HEK293 (cell line): Measurements from ENCODE around the gene OCLN.

Experiments
- GLI2 ChIP-seq: fragments of 450-650 bp; formaldehyde crosslinking; IDR thresholded peaks from 2 replicates; pipeline ENCODE4; 2017; ENCODE audit warnings: missing biosample characterization, missing genetic modification characterization, low read depth, borderline replicate concordance
- KLF17 ChIP-seq: fragments of 450-650 bp; formaldehyde crosslinking; IDR thresholded peaks from 2 replicates; pipeline ENCODE4 v1.5.1; 2016; ENCODE audit warnings: missing biosample characterization, missing genetic modification characterization
- KLF7 ChIP-seq: fragments of 450-650 bp; formaldehyde crosslinking; IDR thresholded peaks from 2 replicates; pipeline ENCODE4 v1.5.1; 2016; ENCODE audit warnings: missing biosample characterization, missing genetic modification characterization, borderline replicate concordance
- OSR2 ChIP-seq: fragments of 450-650 bp; formaldehyde crosslinking; IDR thresholded peaks from 2 replicates; pipeline ENCODE4 v1.5.1; 2016; ENCODE audit warnings: missing biosample characterization, missing genetic modification characterization
- YY1 ChIP-seq: fragments of 450-650 bp; formaldehyde crosslinking; IDR thresholded peaks from 2 replicates; pipeline ENCODE4 v1.5.1; 2018; ENCODE audit warnings: missing biosample characterization, missing genetic modification characterization
- ZBTB1 ChIP-seq: fragments of 450-650 bp; formaldehyde crosslinking; IDR thresholded peaks from 2 replicates; pipeline ENCODE4 v1.5.1; 2016; ENCODE audit warnings: missing biosample characterization, missing genetic modification characterization
- ZBTB6 ChIP-seq: fragments of 450-650 bp; formaldehyde crosslinking; IDR thresholded peaks from 2 replicates; pipeline ENCODE4 v1.5.1; 2017; ENCODE audit warnings: missing biosample characterization, missing genetic modification characterization
- ZFP37 ChIP-seq: fragments of 450-650 bp; formaldehyde crosslinking; IDR thresholded peaks from 2 replicates; pipeline ENCODE4 v1.5.1; 2016; ENCODE audit warnings: missing biosample characterization, missing genetic modification characterization
- ZIC2 ChIP-seq: fragments of 450-650 bp; formaldehyde crosslinking; IDR thresholded peaks from 2 replicates; pipeline ENCODE4 v1.5.1; 2016; ENCODE audit warnings: missing biosample characterization, missing genetic modification characterization
- ZNF146 ChIP-seq: fragments of 450-650 bp; formaldehyde crosslinking; IDR thresholded peaks from 2 replicates; pipeline ENCODE4 v1.5.1; 2016; ENCODE audit warnings: missing biosample characterization, missing genetic modification characterization
- ZNF211 ChIP-seq: fragments of 450-650 bp; formaldehyde crosslinking; IDR thresholded peaks from 2 replicates; pipeline ENCODE4 v1.5.1; 2016; ENCODE audit warnings: low read depth, missing biosample characterization, missing genetic modification characterization
- ZNF280C ChIP-seq: fragments of 450-650 bp; formaldehyde crosslinking; IDR thresholded peaks from 2 replicates; pipeline ENCODE4 v1.5.1; 2016; ENCODE audit warnings: missing biosample characterization, missing genetic modification characterization
- ZNF335 ChIP-seq: fragments of 450-650 bp; formaldehyde crosslinking; conservative IDR thresholded peaks from 2 replicates; pipeline ENCODE4 v1.5.1; 2016; ENCODE audit warnings: missing biosample characterization, missing genetic modification characterization
- ZNF350 ChIP-seq: fragments of 450-650 bp; formaldehyde crosslinking; IDR thresholded peaks from 2 replicates; pipeline ENCODE4 v1.5.0; 2017; ENCODE audit warnings: missing biosample characterization, mild to moderate bottlenecking, missing genetic modification characterization
- ZNF501 ChIP-seq: fragments of 450-650 bp; formaldehyde crosslinking; IDR thresholded peaks from 2 replicates; pipeline ENCODE4 v1.5.1; 2016; ENCODE audit warnings: missing biosample characterization, missing genetic modification characterization
- ZNF654 ChIP-seq: fragments of 450-650 bp; formaldehyde crosslinking; IDR thresholded peaks from 2 replicates; pipeline ENCODE4 v1.5.1; 2016; ENCODE audit warnings: low read depth, missing biosample characterization, missing genetic modification characterization
- ZNF670 ChIP-seq: fragments of 450-650 bp; formaldehyde crosslinking; IDR thresholded peaks from 2 replicates; pipeline ENCODE4 v1.5.1; 2016; ENCODE audit warnings: missing biosample characterization, missing genetic modification characterization, low read depth
- ZNF704 ChIP-seq: fragments of 450-650 bp; formaldehyde crosslinking; IDR thresholded peaks from 2 replicates; pipeline ENCODE4 v1.5.1; 2016; ENCODE audit warnings: missing biosample characterization, missing genetic modification characterization
- ZSCAN30 ChIP-seq: fragments of 450-650 bp; IDR thresholded peaks from 2 replicates; pipeline ENCODE4 v1.5.1; 2018; ENCODE audit warnings: missing biosample characterization, mild to moderate bottlenecking, missing genetic modification characterization, moderate library complexity
- TF ChIP-seq, protein P1 (sequence below): fragments of 450-650 bp; formaldehyde crosslinking; IDR thresholded peaks from 2 replicates; pipeline ENCODE4 v1.5.1; 2016; ENCODE audit warnings: missing biosample characterization, missing genetic modification characterization
- TF ChIP-seq, protein P2 (sequence below): fragments of 450-650 bp; formaldehyde crosslinking; IDR thresholded peaks from 2 replicates; pipeline ENCODE4 v1.5.1; 2016; ENCODE audit warnings: missing biosample characterization, missing genetic modification characterization
- TF ChIP-seq, protein P3 (sequence below): fragments of 450-650 bp; formaldehyde crosslinking; IDR thresholded peaks from 2 replicates; pipeline ENCODE4 v1.5.1; 2016; ENCODE audit warnings: missing biosample characterization, missing genetic modification characterization
- TF ChIP-seq, protein P4 (sequence below): fragments of 450-650 bp; formaldehyde crosslinking; IDR thresholded peaks from 2 replicates; pipeline ENCODE4 v1.5.1; 2017; ENCODE audit warnings: missing biosample characterization, mild to moderate bottlenecking, missing genetic modification characterization, moderate library complexity
- TF ChIP-seq, protein P5 (sequence below): fragments of 450-650 bp; formaldehyde crosslinking; conservative IDR thresholded peaks from 2 replicates; pipeline ENCODE4 v1.5.1; 2016; ENCODE audit warnings: low read depth, missing biosample characterization, missing genetic modification characterization

Gene OCLN

DNA sequence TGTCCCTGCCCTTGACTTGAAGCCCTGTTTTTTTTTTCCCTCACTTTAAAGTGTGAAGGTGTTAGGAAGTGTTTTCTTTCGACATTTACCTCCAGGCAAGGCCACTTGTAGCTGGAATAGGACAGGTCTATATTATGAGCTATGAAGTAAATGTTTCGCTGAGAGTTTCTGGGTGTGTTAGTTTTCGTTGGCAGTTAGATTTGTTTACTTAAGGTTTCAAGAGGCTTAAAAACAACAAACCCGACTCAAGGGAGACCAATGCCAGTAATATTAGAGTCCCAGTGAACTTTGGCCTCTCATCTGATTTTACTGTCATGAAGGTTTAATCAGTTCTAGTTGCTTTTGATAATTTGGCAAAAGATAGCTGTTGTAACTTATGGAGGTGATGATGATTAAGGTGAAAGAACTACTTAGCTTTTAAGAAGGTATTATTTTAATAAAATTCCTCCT is 25.2 kb downstream of the OCLN start (continued):
- TF ChIP-seq ZIC2 (tag by site-specific recombination) = 0 out of 2 replicates have a peak, but pooled peaks have one; percentile 9
- TF ChIP-seq ZNF211 (tag by site-specific recombination) = no peak
- TF ChIP-seq ZBTB1 (tag by site-specific recombination) = no peak; the same call in 1 of the 2 replicates
- no peak for TF ChIP-seq ZBTB6 (tag by site-specific recombination)
- TF ChIP-seq, protein P1, sequence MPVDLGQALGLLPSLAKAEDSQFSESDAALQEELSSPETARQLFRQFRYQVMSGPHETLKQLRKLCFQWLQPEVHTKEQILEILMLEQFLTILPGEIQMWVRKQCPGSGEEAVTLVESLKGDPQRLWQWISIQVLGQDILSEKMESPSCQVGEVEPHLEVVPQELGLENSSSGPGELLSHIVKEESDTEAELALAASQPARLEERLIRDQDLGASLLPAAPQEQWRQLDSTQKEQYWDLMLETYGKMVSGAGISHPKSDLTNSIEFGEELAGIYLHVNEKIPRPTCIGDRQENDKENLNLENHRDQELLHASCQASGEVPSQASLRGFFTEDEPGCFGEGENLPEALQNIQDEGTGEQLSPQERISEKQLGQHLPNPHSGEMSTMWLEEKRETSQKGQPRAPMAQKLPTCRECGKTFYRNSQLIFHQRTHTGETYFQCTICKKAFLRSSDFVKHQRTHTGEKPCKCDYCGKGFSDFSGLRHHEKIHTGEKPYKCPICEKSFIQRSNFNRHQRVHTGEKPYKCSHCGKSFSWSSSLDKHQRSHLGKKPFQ (tag by site-specific recombination) = peak; percentile 95
- no peak for TF ChIP-seq YY1 (tag by site-specific recombination)
- TF ChIP-seq ZNF146 (tag by site-specific recombination) = 0 out of 2 replicates have a peak, but pooled peaks have one; percentile 29
- no peak for TF ChIP-seq ZNF704 (tag by site-specific recombination)
- peak; percentile 96; the same call in 1 of the 2 replicates for TF ChIP-seq KLF7 (tag by site-specific recombination)
- no peak for TF ChIP-seq ZNF280C (tag by site-specific recombination)
- TF ChIP-seq, protein P2, sequence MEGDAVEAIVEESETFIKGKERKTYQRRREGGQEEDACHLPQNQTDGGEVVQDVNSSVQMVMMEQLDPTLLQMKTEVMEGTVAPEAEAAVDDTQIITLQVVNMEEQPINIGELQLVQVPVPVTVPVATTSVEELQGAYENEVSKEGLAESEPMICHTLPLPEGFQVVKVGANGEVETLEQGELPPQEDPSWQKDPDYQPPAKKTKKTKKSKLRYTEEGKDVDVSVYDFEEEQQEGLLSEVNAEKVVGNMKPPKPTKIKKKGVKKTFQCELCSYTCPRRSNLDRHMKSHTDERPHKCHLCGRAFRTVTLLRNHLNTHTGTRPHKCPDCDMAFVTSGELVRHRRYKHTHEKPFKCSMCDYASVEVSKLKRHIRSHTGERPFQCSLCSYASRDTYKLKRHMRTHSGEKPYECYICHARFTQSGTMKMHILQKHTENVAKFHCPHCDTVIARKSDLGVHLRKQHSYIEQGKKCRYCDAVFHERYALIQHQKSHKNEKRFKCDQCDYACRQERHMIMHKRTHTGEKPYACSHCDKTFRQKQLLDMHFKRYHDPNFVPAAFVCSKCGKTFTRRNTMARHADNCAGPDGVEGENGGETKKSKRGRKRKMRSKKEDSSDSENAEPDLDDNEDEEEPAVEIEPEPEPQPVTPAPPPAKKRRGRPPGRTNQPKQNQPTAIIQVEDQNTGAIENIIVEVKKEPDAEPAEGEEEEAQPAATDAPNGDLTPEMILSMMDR (tag by site-specific recombination) = no peak
- peak; percentile 61; the same call in 1 of the 2 replicates for TF ChIP-seq ZSCAN30 (tag by site-specific recombination)
- no peak for TF ChIP-seq ZNF670 (tag by site-specific recombination)
- TF ChIP-seq ZFP37 (tag by site-specific recombination) = no peak
- 0 out of 2 replicates have a peak, but pooled peaks have one; percentile 15 for TF ChIP-seq ZNF335
- peak; percentile 91 for TF ChIP-seq KLF17 (tag by site-specific recombination)
- TF ChIP-seq GLI2 (tag by site-specific recombination) = peak; percentile 91
- peak; percentile 8; the same call in 1 of the 2 replicates for TF ChIP-seq ZNF654 (tag by site-specific recombination)
- TF ChIP-seq OSR2 (tag by site-specific recombination) = peak; percentile 96
- no peak for TF ChIP-seq ZNF350 (tag by site-specific recombination)
- TF ChIP-seq, protein P3, sequence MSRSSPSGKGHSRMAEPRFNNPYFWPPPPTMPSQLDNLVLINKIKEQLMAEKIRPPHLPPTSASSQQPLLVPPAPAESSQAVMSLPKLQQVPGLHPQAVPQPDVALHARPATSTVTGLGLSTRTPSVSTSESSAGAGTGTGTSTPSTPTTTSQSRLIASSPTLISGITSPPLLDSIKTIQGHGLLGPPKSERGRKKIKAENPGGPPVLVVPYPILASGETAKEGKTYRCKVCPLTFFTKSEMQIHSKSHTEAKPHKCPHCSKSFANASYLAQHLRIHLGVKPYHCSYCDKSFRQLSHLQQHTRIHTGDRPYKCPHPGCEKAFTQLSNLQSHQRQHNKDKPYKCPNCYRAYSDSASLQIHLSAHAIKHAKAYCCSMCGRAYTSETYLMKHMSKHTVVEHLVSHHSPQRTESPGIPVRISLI (tag by site-specific recombination) = peak; percentile 88
- TF ChIP-seq, protein P4, sequence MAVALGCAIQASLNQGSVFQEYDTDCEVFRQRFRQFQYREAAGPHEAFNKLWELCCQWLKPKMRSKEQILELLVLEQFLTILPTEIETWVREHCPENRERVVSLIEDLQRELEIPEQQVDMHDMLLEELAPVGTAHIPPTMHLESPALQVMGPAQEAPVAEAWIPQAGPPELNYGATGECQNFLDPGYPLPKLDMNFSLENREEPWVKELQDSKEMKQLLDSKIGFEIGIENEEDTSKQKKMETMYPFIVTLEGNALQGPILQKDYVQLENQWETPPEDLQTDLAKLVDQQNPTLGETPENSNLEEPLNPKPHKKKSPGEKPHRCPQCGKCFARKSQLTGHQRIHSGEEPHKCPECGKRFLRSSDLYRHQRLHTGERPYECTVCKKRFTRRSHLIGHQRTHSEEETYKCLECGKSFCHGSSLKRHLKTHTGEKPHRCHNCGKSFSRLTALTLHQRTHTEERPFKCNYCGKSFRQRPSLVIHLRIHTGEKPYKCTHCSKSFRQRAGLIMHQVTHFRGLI = peak; percentile 39; the same call in 1 of the 2 replicates
- TF ChIP-seq, protein P5, sequence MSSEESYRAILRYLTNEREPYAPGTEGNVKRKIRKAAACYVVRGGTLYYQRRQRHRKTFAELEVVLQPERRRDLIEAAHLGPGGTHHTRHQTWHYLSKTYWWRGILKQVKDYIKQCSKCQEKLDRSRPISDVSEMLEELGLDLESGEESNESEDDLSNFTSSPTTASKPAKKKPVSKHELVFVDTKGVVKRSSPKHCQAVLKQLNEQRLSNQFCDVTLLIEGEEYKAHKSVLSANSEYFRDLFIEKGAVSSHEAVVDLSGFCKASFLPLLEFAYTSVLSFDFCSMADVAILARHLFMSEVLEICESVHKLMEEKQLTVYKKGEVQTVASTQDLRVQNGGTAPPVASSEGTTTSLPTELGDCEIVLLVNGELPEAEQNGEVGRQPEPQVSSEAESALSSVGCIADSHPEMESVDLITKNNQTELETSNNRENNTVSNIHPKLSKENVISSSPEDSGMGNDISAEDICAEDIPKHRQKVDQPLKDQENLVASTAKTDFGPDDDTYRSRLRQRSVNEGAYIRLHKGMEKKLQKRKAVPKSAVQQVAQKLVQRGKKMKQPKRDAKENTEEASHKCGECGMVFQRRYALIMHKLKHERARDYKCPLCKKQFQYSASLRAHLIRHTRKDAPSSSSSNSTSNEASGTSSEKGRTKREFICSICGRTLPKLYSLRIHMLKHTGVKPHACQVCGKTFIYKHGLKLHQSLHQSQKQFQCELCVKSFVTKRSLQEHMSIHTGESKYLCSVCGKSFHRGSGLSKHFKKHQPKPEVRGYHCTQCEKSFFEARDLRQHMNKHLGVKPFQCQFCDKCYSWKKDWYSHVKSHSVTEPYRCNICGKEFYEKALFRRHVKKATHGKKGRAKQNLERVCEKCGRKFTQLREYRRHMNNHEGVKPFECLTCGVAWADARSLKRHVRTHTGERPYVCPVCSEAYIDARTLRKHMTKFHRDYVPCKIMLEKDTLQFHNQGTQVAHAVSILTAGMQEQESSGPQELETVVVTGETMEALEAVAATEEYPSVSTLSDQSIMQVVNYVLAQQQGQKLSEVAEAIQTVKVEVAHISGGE = no peak
- TF ChIP-seq ZNF501 = 0 out of 2 replicates have a peak, but pooled peaks have one; percentile 26
